GM23338 (cell line): ENCODE measurements around the gene CASKIN2. TPM values are rescaled to one million over a fixed set of nuclear protein-coding genes. Genes with fewer than 3 reads are reported as not detected.
A peak's percentile ranks its signal among the peaks of the same experiment; 100 is the strongest.

ENCODE experiments used
- ATAC-seq: fragments of 200-7000 bp; cut with Tn5 transposase; 3 replicates; pipeline ENCODE4 v1.9.1; 2020
- DNase-seq: peaks from one replicate; pipeline ENCODE4 v3.0.0-alpha.2; 2015; ENCODE audit warnings: low spot score
- H2AFZ ChIP-seq: fragments of 200-600 bp; sonication (generic); 2 replicates; pipeline ENCODE4 v1.8.0; 2016; ENCODE audit warnings: antibody characterized with exemption, mild to moderate bottlenecking, moderate library complexity
- H3F3A ChIP-seq: fragments of 200-600 bp; sonication (generic); replicated peaks from 2 replicates; pipeline ENCODE4 v1.8.0; 2017; ENCODE audit warnings: antibody characterized with exemption, mixed run types, low read depth
- H3K27ac ChIP-seq: fragments of 200-600 bp; sonication (generic); 2 replicates; pipeline ENCODE4 v1.6.1; 2016; ENCODE audit warnings: low read depth
- H3K27me3 ChIP-seq: fragments of 200-600 bp; sonication (generic); 2 replicates; pipeline ENCODE4 v1.8.0; 2016; ENCODE audit warnings: mild to moderate bottlenecking, mixed run types, moderate library complexity; ENCODE audit not compliant: insufficient read depth
- H3K36me3 ChIP-seq: fragments of 200-600 bp; sonication (generic); 2 replicates; pipeline ENCODE4 v1.8.0; 2016; ENCODE audit warnings: mild to moderate bottlenecking; ENCODE audit not compliant: insufficient read depth
- H3K4me1 ChIP-seq: fragments of 200-600 bp; sonication (generic); 2 replicates; pipeline ENCODE4 v1.8.0; 2016; ENCODE audit warnings: mild to moderate bottlenecking, moderate library complexity; ENCODE audit not compliant: insufficient read depth
- H3K4me2 ChIP-seq: fragments of 200-600 bp; sonication (generic); 2 replicates; pipeline ENCODE4 v1.7.1; 2017; ENCODE audit warnings: mixed run types
- H3K4me3 ChIP-seq: fragments of 200-600 bp; sonication (generic); 2 replicates; pipeline ENCODE4 v1.6.1; 2016; ENCODE audit warnings: mixed run types
- H3K79me2 ChIP-seq: fragments of 200-600 bp; sonication (generic); replicated peaks from 2 replicates; pipeline ENCODE4 v1.8.0; 2017; ENCODE audit warnings: mild to moderate bottlenecking; ENCODE audit not compliant: insufficient read depth
- H3K9me2 ChIP-seq: fragments of 200-600 bp; sonication (generic); 2 replicates; pipeline ENCODE4 v1.8.0; 2017; ENCODE audit not compliant: insufficient read depth
- H4K20me1 ChIP-seq: fragments of 200-600 bp; sonication (generic); replicated peaks from 2 replicates; pipeline ENCODE4 v1.8.0; 2017; ENCODE audit warnings: mild to moderate bottlenecking; ENCODE audit not compliant: insufficient read depth
- H3K27ac Mint-ChIP-seq: 2 replicates; pipeline ENCODE4 v1.8.0; 2020; ENCODE audit warnings: inconsistent platforms, mild to moderate bottlenecking, moderate library complexity, mixed read lengths
- H3K27me3 Mint-ChIP-seq: 3 replicates; pipeline ENCODE4 v1.8.0; 2022; ENCODE audit warnings: low read depth, mild to moderate bottlenecking, moderate library complexity, mixed read lengths, inconsistent platforms; ENCODE audit not compliant: insufficient read depth, poor library complexity
- H3K36me3 Mint-ChIP-seq: 3 replicates; pipeline ENCODE4 v1.8.0; 2021; ENCODE audit warnings: low read depth, mild to moderate bottlenecking, inconsistent platforms, moderate library complexity, mixed read lengths
- H3K4me1 Mint-ChIP-seq: 3 replicates; pipeline ENCODE4 v1.8.0; 2020; ENCODE audit warnings: mild to moderate bottlenecking, inconsistent platforms, mixed read lengths
- H3K4me3 Mint-ChIP-seq: 3 replicates; pipeline ENCODE4 v1.8.0; 2021; ENCODE audit warnings: moderate library complexity, mild to moderate bottlenecking, inconsistent platforms, mixed read lengths
- H3K9me3 Mint-ChIP-seq: 3 replicates; pipeline ENCODE4 v1.8.0; 2020; ENCODE audit warnings: moderate library complexity, mild to moderate bottlenecking, inconsistent platforms, mixed read lengths
- CREB1 ChIP-seq: fragments of 250-450 bp; sonication (Bioruptor Pico); IDR thresholded peaks from 2 replicates; pipeline ENCODE4 v1.5.0; 2020; ENCODE audit warnings: low read depth, mild to moderate bottlenecking, moderate library complexity
- EZH2 ChIP-seq: fragments of 200-600 bp; sonication (generic); IDR thresholded peaks from one replicate; pipeline ENCODE4 v1.8.0; 2017; ENCODE audit warnings: antibody characterized with exemption, mild to moderate bottlenecking, low read depth; ENCODE audit not compliant: unreplicated experiment
- EZH2phosphoT487 ChIP-seq: fragments of 200-600 bp; sonication (generic); IDR thresholded peaks from one replicate; pipeline ENCODE4 v1.8.1; 2018; ENCODE audit warnings: antibody characterized with exemption; ENCODE audit not compliant: unreplicated experiment
- JUNB ChIP-seq: IDR thresholded peaks from one replicate; pipeline ENCODE4 v1.6.1; 2016; ENCODE audit warnings: antibody characterized with exemption; ENCODE audit not compliant: unreplicated experiment
- NANOG ChIP-seq: IDR thresholded peaks from 2 replicates; pipeline ENCODE4 v1.6.1; 2016; ENCODE audit warnings: antibody characterized with exemption, borderline replicate concordance
- POLR2AphosphoS5 ChIP-seq: IDR thresholded peaks from 2 replicates; pipeline ENCODE4 v1.6.1; 2016; ENCODE audit warnings: antibody characterized with exemption, low read depth
- STAT1 ChIP-seq: IDR thresholded peaks from one replicate; pipeline ENCODE4 v1.6.1; 2016; ENCODE audit warnings: antibody characterized with exemption; ENCODE audit not compliant: unreplicated experiment
- ZNF114 ChIP-seq: fragments of 250-450 bp; sonication (Bioruptor Pico); IDR thresholded peaks from 2 replicates; pipeline ENCODE4 v1.5.0; 2020; ENCODE audit warnings: mild to moderate bottlenecking, moderate library complexity
- ZNF331 ChIP-seq: fragments of 250-450 bp; sonication (Bioruptor Pico); IDR thresholded peaks from 2 replicates; pipeline ENCODE4 v1.5.0; 2020; ENCODE audit warnings: low read depth, mild to moderate bottlenecking, moderate library complexity
- polyA plus RNA-seq: library from polyadenylated mRNA; unstranded; fragments of >200 nt; fragmentation: Nextera tagmentation; extraction: Ambion mirVana; gene quantifications from 2 replicates; pipeline ENCODE4 v1.2.1, GENCODE V29; 2016
- total RNA-seq: library from RNA; depleted of rRNA; stranded (reverse); fragments of >200 nt; shearing (Covaris generic); gene quantifications from 2 replicates; pipeline ENCODE4 v1.2.3, GENCODE V29; 2014
- TF ChIP-seq, protein P1 (sequence below), 2 experiments: fragments of 200-600 bp in 1 of 2; sonication (generic) in 1 of 2; conservative IDR thresholded peaks; 2 replicates each; pipeline versions ENCODE4 v1.5.1 to v1.6.1; 2016 to 2017; ENCODE audit warnings: antibody characterized with exemption in 2 of 2, low read depth in 2 of 2, mild to moderate bottlenecking in 2 of 2, moderate library complexity in 1 of 2
- TF ChIP-seq, protein P2 (sequence below): IDR thresholded peaks from 2 replicates; pipeline ENCODE4 v1.6.1; 2016; ENCODE audit warnings: antibody characterized with exemption
- TF ChIP-seq, protein P3 (sequence below): IDR thresholded peaks from one replicate; pipeline ENCODE4 v1.6.1; 2018; ENCODE audit warnings: antibody characterized with exemption; ENCODE audit not compliant: unreplicated experiment

Gene CASKIN2
- total and polyA plus RNA-seq, 2 experiments from 2014 or later = 4.9 to 21.5 TPM

DNA sequence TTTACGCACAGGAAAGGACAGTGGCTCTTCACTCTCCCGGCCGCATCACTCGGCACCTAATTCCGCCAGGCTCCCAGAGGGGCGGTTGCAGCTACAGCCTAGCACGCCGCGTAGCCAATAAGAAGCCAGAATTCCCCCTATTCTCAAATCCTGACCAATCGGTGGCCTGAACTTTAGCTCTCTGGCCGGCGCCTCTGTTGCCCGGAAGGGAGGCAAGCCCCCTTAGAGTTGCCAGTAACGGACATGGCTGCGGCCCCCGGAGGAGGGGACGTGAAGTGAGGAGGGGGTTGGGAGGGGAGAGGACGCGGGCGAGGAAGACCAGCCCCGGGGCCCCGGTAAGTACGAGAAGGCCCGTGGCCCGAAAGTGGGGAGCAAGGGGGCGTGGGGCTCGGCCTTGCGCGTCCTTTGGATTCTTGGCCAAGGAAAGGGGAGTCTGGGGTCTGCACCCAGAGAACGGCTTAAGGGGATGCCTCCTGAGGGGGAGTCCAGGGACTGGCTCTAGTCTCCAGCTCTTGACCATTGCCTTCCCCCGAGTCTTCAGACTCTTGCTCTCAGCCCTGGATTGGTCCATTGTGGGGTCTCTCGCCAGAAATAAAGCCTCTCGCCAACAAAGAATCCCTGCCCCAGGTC, 58.8 kb downstream of the CASKIN2 start, which contains the start of gene TMEM94:
Gene TMEM94 (plus strand): TSS at position 219 of the 630 bp plus-strand sequence. CDS start 15,271 bp downstream, outside the sequence.
- peak; percentile 100 for DNase-seq
- no peaks in the 10 kb centered on the region for H3F3A ChIP-seq
- TF ChIP-seq, protein P1, sequence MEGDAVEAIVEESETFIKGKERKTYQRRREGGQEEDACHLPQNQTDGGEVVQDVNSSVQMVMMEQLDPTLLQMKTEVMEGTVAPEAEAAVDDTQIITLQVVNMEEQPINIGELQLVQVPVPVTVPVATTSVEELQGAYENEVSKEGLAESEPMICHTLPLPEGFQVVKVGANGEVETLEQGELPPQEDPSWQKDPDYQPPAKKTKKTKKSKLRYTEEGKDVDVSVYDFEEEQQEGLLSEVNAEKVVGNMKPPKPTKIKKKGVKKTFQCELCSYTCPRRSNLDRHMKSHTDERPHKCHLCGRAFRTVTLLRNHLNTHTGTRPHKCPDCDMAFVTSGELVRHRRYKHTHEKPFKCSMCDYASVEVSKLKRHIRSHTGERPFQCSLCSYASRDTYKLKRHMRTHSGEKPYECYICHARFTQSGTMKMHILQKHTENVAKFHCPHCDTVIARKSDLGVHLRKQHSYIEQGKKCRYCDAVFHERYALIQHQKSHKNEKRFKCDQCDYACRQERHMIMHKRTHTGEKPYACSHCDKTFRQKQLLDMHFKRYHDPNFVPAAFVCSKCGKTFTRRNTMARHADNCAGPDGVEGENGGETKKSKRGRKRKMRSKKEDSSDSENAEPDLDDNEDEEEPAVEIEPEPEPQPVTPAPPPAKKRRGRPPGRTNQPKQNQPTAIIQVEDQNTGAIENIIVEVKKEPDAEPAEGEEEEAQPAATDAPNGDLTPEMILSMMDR (conservative IDR thresholded peaks at IDR 0.05; ENCODE audit: low read depth in 2 of 2) = no peak
- no peak for TF ChIP-seq ZNF331 (CRISPR knock-in tag)
- TF ChIP-seq STAT1 = no peak
- TF ChIP-seq CREB1 (CRISPR knock-in tag) = peak; percentile 74
- TF ChIP-seq, protein P2, sequence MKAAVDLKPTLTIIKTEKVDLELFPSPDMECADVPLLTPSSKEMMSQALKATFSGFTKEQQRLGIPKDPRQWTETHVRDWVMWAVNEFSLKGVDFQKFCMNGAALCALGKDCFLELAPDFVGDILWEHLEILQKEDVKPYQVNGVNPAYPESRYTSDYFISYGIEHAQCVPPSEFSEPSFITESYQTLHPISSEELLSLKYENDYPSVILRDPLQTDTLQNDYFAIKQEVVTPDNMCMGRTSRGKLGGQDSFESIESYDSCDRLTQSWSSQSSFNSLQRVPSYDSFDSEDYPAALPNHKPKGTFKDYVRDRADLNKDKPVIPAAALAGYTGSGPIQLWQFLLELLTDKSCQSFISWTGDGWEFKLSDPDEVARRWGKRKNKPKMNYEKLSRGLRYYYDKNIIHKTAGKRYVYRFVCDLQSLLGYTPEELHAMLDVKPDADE = peak; percentile 88
- TF ChIP-seq POLR2AphosphoS5 = peak; percentile 76
- H3K79me2 ChIP-seq = peaks cover 12% of the 10 kb centered on the region
- peak within 1 kb of the TSS; percentile 89 for H3K27ac ChIP-seq
- no peaks in the 10 kb centered on the region for H4K20me1 ChIP-seq
- H3K4me2 ChIP-seq = peak within 1 kb of the TSS; percentile 85
- H2AFZ ChIP-seq = peak within 1 kb of the TSS; percentile 24; the same call in 1 of the 2 replicates
- Mint-ChIP-seq H3K36me3 (no peaks in the 10 kb centered on the region), H3K4me1 (peaks cover 12% of the 10 kb centered on the region), H3K4me3 (peak within 1 kb of the TSS; percentile 88), H3K9me3 (no peaks in the 10 kb centered on the region), H3K27ac (peak within 1 kb of the TSS; percentile 98), H3K27me3 (peaks cover 4% of the 10 kb centered on the region)
- no peaks in the 10 kb centered on the region for H3K27me3 ChIP-seq
- H3K9me2 ChIP-seq = no peaks in the 10 kb centered on the region
- no peaks in the 10 kb centered on the region for H3K36me3 ChIP-seq
- peaks cover 8% of the 10 kb centered on the region for H3K4me1 ChIP-seq
- ATAC-seq = peak; percentile 92
- H3K4me3 ChIP-seq = peak within 1 kb of the TSS; percentile 61

DNA sequence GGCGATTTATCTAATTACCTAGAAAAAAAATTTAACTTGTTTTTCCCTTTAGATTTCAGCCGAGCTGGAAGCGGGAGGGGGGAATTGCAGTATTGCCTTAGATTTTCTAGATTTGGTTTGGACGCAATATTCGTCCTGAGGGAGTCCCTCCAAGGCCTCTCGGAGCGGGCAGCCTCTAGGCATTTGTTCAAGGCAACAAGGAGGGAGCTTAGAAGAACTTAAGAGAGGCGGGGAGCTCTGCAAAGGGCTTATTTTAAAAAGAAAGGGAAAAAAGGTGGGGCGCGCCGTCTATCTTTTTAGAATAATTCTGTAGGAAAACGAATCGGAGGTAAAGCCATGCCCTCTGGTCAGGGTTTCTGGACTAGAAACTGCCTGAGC, 59.3 kb downstream of the CASKIN2 start:
- peaks cover 12% of the 10 kb centered on the region for H3K4me1 Mint-ChIP-seq
- H3K4me1 ChIP-seq = peaks cover 8% of the 10 kb centered on the region
- H3K36me3 ChIP-seq = no peaks in the 10 kb centered on the region
- DNase-seq (no peak), ATAC-seq (peak; percentile 15)
- no peaks in the 10 kb centered on the region for H3K9me3 Mint-ChIP-seq
- H3K27me3 Mint-ChIP-seq = peaks cover 4% of the 10 kb centered on the region
- peak overlapping the region; percentile 98 for H3K27ac Mint-ChIP-seq
- peak overlapping the region; percentile 78 for H3K4me2 ChIP-seq
- H3K4me3 Mint-ChIP-seq = peak overlapping the region; percentile 88
- H3F3A ChIP-seq = no peaks in the 10 kb centered on the region
- no peak for TF ChIP-seq JUNB
- TF ChIP-seq POLR2AphosphoS5 = no peak
- no peak for TF ChIP-seq ZNF114 (CRISPR knock-in tag)
- no peak for TF ChIP-seq ZNF331 (CRISPR knock-in tag)
- TF ChIP-seq, protein P1 (conservative IDR thresholded peaks at IDR 0.05; ENCODE audit: low read depth in 2 of 2) = no peak
- no peak for TF ChIP-seq EZH2
- no peak for TF ChIP-seq STAT1
- TF ChIP-seq CREB1 (CRISPR knock-in tag) = no peak
- no peak for TF ChIP-seq NANOG
- no peak for TF ChIP-seq EZH2phosphoT487
- TF ChIP-seq, protein P2 = no peak
- TF ChIP-seq, protein P3, sequence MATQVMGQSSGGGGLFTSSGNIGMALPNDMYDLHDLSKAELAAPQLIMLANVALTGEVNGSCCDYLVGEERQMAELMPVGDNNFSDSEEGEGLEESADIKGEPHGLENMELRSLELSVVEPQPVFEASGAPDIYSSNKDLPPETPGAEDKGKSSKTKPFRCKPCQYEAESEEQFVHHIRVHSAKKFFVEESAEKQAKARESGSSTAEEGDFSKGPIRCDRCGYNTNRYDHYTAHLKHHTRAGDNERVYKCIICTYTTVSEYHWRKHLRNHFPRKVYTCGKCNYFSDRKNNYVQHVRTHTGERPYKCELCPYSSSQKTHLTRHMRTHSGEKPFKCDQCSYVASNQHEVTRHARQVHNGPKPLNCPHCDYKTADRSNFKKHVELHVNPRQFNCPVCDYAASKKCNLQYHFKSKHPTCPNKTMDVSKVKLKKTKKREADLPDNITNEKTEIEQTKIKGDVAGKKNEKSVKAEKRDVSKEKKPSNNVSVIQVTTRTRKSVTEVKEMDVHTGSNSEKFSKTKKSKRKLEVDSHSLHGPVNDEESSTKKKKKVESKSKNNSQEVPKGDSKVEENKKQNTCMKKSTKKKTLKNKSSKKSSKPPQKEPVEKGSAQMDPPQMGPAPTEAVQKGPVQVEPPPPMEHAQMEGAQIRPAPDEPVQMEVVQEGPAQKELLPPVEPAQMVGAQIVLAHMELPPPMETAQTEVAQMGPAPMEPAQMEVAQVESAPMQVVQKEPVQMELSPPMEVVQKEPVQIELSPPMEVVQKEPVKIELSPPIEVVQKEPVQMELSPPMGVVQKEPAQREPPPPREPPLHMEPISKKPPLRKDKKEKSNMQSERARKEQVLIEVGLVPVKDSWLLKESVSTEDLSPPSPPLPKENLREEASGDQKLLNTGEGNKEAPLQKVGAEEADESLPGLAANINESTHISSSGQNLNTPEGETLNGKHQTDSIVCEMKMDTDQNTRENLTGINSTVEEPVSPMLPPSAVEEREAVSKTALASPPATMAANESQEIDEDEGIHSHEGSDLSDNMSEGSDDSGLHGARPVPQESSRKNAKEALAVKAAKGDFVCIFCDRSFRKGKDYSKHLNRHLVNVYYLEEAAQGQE = no peak
- H3K4me3 ChIP-seq = peak overlapping the region; percentile 51
- H3K27ac ChIP-seq = peak overlapping the region; percentile 89
- no peaks in the 10 kb centered on the region for H4K20me1 ChIP-seq
- no peaks in the 10 kb centered on the region for H3K36me3 Mint-ChIP-seq
- peak overlapping the region; percentile 24; the same call in 1 of the 2 replicates for H2AFZ ChIP-seq
- H3K27me3 ChIP-seq = no peaks in the 10 kb centered on the region
- H3K79me2 ChIP-seq = peaks cover 12% of the 10 kb centered on the region
- no peaks in the 10 kb centered on the region for H3K9me2 ChIP-seq
